DMS53 treated with DMSO at 0.1 percent for 48 hours (cell line): ENCODE data around the gene MACROD1.
A peak's percentile ranks its signal among the peaks of the same experiment; 100 is the strongest.

Experiments used
- DNase-seq: peaks from one replicate; lab custom pipeline; 2025; ENCODE audit not compliant: unreplicated experiment; lab: John Stamatoyannopoulos, UW

Gene MACROD1

DNA sequence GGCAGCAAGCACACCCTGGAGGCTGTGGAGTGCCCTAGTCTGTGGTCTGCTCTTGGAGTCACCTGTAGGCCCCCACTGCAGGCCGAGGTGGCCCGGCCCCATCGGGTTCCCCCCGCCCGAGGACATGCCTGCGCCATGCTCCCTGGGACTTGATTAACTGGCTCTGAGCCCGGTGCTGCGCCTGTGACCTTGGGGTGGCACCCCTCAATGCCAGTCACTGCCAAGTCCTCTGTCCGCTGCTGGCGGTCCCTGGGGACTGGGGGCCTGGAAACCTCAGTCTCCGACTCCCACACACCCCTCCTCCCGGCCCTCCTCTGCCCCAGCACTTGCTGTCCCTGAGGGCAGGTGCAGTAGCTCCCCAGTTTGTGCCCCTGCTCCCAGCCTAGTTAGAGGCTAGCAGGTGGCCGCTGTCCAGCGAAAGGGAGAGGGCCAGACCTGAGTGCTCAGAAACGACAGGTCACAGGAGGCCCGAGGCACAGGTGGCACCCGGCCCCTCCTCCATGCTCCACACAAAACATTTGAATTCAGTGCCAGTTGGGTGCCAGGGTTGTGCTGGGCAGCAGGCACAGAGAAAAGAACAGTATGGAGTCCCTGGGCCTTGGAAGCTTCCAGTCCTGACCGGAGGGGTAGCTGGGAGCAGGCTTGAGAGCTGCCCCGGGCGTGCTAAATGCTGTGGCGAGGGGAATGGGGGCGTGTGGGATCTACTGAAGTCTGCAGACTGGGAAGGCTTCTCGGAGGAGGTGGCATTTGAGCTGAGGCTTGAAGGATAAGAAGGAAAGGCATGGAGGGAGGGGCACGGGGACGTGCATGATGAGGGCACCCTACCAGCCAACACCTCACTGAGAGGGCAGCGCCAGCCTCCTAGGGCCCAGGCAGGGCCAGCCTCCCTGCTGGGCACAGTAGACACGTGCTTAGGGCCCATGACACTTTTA, 146.5 kb downstream of the MACROD1 start:
- no peak for DNase-seq

DNA sequence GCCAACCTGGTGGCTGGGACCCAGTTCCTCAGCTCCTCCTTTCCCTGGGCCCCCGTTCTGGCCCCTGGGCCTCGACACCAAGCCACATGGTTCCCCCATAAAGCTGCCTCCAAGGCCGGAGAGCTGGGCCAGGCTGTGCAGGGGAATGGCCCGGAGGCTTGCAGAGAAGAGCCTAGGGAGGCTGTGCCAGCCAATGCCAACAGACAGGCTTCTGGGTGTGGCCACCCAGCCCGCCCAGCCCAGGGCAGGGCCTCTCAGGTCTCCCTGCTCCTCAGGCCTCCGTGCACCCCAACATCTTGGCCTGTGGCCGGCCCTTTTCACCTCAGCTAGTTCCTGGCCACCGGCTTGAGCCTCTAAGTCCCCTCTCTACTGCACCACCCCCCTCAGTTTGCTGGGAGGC, 147.6 kb downstream of the MACROD1 start:
- no peak for DNase-seq

- DNase-seq = no peak
These were observed 148.0 kb downstream of the MACROD1 start for GRCh38 chr11:64017945-64018224.

DNA sequence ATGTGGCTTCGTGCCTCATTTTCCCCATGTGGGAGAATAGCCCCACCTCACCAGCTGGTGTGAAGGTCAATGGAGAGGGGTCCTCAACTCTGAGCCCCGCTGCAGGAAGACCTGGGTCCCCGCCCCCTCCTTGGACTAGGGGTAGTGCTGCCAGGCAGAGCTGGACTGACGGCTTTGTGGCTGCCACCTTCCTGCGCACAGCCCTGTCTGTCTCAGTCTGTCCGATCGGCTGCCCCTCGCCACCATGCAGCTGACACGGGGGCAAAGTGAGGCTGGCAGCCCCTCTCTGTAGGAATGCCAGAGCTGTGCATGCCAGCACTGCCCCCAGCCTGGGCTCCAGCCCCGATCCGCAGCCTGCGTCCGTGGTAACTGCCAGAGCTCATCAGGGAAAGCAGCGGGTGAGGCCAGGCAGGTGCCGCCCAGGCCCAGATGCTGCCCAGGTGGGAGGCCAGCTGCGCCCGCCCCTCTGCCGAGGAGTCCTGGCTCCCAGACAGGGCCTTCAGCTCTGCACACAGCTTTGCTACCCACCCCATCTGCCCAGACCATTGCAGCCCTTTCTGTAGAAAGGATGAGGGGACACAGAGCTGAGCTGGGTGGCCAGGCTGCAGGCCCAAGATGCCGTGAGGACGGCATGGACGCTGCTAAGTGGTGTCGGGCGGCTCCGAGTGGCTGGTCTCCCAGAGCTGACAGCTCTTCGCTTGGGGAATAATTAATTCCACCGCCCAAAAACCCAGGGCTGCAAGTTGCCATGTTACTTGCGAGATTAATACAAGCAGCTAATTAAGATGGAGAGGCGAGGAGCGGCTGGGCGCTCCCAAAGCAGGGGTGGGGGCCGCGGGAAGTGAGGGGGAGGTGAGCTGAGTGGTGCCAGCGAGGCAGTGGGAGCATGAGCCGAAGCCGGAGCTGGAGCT, 149.7 kb downstream of the MACROD1 start:
- DNase-seq = no peak

DNA sequence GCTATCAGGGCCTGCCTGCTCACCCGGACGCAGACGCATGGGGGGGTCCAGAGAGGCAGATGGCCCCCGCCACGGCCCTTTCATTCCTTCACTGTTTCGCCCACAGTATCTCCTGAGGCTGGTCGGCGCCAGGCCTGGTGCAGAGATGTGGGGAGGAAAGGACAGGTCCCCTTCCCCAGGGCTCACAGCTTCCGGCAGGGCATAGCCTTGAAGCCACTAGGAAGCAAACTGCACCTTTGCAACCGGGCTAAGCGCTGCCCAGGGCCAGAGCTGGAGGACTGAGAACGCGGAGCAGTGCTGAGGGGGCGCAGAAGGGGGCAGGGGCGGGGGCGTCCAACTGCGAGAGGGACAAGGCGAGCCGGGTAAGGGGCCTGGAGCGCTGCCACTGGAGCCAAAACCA, 150.4 kb downstream of the MACROD1 start:
- no peak for DNase-seq

- no peak for DNase-seq
These were observed 151.6 kb downstream of the MACROD1 start for GRCh38 chr11:64014356-64014755.

GRCh38 chr11:64013141-64013896, 152.6 kb downstream of the MACROD1 start:
- DNase-seq = no peak

- no peak for DNase-seq
These were observed 154.5 kb downstream of the MACROD1 start for GRCh38 chr11:64011371-64011770.

DNA sequence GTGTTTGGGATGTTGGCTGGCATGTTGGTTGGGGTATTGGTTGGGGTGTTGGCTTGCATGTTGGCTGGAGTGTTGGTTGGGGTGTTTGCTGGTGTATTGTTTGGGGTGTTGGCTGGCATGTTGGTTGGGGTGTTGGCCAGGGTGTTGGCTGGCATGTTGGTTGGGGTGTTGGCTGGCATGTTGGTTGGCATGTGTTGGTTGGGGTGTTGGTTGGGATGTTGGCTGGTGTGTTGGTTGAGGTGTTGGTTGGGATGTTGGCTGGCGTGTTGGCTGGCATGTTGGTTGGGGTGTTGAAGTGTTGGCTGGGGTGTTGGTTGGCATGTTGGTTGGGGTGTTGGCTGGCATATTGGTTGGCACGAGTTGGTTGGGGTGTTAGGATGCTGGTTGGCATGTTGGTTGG, 155.1 kb downstream of the MACROD1 start:
- no peak for DNase-seq

DNA sequence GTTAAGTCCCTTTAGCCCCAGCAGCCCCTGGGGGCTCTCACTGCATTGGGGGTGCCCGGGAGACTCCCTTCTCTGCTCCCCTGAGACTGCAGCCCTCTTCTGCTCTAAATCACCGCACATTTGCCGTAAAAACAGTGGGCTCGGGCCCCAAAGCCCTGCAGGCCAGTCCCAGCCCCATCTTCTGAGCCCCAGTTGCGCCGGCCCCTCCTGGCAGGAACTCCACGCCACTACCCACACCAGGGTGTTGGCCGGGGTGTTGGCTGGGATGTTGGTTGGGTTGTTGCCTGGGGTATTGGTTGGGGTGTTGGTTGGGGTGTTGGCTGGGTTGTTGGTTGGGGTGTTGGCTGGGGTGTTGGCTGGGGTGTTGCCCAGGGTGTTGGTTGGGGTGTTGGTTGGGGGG, 156.2 kb downstream of the MACROD1 start:
- no peak for DNase-seq

DNA sequence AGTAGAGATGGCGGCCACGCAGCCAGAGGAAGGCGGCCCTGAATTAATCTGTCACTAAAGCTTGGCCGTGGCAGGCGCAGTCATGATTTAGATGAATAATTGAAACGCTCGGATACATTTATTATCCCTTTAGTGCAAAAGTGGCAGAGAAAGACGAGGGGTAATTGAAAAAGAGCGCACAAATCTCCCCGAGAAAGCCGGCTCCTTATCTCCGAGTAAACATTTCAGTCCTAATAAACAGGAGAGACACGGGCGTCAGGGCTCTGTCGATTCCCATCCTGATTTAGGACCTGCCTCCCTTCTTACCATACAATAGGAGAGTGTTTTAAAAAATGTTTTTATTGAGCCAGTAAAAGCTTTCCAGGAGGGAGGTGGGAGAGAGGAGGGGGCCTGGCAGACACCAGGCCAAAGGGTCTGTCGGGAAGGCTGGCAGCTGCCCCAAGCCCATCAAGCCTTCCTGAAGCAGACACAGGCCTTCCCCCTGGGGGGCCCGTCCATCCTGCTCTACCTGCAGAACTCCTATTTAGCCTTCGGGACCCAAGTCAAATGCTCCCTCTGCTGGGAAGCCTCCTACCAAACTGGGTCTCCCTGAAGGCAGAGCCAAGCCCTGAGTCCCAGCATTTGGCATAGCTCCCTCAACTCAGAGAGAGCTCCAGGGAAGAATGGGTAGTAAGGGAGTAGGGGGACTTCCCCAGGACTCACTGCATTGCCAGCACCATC, 156.8 kb downstream of the MACROD1 start:
- no peak for DNase-seq

DNA sequence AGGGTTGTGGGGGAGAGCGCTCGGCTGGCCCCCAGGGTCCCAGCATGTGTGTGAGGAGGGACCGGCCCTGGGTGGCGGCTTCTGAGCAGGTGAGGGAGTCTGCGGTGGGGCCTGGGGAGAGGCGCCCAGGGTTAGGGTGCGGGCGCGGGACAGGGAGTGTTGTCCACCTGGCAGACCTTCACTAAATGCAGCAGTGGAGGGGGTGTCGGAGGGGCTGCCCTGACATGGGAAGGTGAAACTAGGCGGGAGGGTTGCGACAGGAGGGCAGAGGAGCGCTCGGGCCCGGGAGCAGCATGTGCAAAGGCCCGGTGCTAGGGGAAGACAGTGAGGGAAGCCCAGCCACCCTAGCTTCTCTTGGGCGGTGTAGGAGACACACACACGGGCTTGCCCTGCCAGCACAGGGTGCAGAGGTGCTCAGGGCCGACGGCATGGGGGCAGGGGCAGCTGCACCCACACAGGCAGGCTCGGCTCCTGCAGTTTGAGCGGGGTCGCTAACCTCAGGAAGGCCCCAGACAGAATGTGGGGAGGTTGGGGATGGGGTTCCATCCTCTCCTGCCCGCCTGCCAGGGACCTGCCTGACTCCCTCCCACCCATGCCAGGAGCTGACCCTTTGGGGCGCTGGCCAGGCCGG, 157.5 kb downstream of the MACROD1 start:
- DNase-seq = no peak

DNA sequence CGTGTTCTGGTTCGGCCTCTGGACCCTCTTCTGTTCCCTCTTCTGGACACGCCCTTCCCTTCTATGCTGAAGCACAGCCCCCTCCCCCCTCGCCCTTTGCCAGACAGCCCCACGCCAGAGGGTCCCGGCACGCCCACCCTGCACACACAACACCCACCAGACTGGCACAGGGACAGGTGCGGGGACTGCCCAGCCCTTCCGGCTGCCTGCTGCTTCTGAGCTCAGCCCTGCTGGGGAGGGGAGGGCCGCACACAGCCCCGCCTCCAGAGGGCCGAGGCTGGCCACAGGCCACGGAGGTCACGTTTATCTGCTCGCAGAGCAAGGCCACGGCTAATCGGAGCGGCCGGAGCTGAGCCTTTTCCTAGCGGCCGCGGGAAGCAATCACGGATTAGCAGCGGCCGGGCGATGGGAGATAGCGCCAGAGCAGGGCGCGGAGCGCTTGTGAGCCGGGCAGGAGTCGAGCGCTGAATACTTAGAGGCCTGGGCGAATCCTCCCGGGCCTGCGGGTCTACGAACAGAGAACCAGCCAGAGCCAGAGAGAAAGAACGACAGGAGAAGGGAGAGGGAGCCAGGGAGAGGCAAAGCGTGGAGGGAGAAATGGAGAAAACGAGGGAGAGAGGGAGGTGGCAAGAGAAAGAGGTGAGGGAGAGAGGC, 158.2 kb downstream of the MACROD1 start:
- DNase-seq = peak; percentile 46

DNA sequence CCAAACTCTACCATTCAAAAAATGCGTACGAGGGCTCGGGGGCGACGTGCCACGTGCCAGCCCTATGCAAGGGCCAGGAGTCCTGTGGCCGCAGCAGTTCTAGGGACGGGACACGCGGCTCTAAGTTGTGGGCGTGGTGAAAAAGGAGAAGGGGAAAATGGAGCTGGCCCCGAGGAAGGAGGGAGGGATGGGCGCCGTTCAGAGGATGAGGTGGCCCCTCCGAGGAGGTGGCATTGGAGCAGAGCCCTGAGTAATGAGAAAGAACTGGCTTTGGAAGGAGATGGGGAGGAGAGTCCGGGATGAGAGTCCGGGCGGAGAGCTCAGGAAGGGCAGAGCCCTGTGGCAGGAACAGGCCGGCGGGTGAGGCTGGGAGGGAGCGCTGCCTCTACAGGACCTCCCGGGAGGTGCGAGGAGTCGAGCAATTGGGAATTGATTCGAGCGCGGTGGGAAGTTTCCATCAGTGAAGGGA, 158.7 kb downstream of the MACROD1 start:
- peak; percentile 31 for DNase-seq

- DNase-seq = no peak
These were observed 159.5 kb downstream of the MACROD1 start for GRCh38 chr11:64006398-64006797.

DNA sequence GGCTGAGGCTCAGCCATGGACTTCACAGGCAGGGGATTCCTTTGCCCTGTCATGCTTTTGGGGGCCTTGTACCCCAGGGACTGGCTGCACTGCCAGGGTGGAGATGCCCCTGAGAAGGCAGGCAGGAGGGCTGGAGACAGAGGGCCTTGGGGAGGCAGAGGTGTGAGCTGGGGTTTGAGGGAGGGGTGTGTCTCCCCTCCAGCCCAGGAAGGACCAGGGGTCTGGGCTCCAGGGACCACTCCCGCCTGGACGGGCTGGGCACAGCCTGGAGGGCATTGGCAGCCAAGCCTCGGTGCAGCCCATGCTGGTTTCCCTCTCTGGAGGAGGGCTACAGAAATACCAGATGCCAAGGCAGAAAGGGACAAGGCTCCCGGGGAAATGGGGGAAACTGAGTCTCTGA, 160.2 kb downstream of the MACROD1 start:
- no peak for DNase-seq

GRCh38 chr11:64004590-64004984, 161.3 kb downstream of the MACROD1 start:
- DNase-seq = no peak

- DNase-seq = no peak
These were observed 161.9 kb downstream of the MACROD1 start for GRCh38 chr11:64003807-64004589.
